Measurements from ENCODE around the gene AXIN1.
A peak's percentile ranks its signal among the peaks of the same experiment; 100 is the strongest.

GRCh38 chr16:318628-319027 is 33.9 kb downstream of the AXIN1 start:
- TF ChIP-seq CTCF (conservative IDR thresholded peaks at IDR 0.05; ENCODE audit: low read length), result peak; percentile 48
- TF ChIP-seq EZH2phosphoT487 (IDR thresholded peaks at IDR 0.05; ENCODE audit: borderline replicate concordance), result no peak

All from Loucy (cell line).